Stimulated activated CD4-positive, alpha-beta T cell treated with anti-CD3 and anti-CD28 coated beads, Interleukin-15, amount 100 ng/mL, for 24 hours (primary cell): ENCODE data around the gene FOXN3.
"Not testable (repeated sequence)": the region's sequence is repeated elsewhere in the genome, so short reads cannot be mapped to it uniquely, and the experiment has no call there.

Experiments used
- DNase-seq: peaks from one replicate; pipeline ENCODE4 v3.0.0-alpha.2; 2020

Gene FOXN3

GRCh38 chr14:89114109-89114508, 302.9 kb downstream of the FOXN3 start:
- DNase-seq, result no peak

GRCh38 chr14:89112720-89113119, 304.3 kb downstream of the FOXN3 start:
- DNase-seq, result no peak

DNA sequence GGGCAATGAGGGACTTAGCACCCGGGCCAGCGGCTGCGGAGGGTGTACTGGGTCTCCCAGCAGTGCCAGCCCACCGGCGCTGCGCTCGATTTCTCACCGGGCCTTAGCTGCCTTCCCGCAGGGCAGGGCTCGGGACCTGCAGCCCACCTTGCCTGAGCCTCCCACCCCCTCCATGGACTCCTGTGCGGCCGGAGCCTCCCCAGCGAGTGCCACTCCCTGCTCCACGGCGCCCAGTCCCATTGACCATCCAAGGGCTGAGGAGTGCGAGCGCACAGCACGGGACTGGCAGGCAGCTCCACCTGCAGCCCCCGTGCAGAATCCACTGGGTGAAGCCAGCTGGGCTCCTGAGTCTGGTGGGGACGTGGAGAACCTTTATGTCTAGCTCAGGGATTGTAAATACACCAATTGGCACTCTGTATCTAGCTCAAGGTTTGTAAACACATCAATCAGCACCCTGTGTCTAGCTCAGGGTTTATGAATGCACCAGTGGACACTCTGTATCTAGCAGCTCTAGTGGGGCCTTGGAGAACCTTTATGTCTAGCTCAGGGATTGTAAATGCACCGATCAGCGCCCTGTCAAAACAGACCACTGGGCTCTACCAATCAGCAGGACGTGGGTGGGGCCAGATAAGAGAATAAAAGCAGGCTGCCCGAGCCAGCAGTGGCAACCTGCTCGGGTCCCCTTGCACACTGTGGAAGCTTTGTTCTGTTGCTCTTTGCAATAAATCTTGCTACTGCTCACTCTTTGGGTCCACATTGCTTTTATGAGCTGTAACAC, 305.1 kb downstream of the FOXN3 start:
- not testable (repeated sequence) for DNase-seq

DNA sequence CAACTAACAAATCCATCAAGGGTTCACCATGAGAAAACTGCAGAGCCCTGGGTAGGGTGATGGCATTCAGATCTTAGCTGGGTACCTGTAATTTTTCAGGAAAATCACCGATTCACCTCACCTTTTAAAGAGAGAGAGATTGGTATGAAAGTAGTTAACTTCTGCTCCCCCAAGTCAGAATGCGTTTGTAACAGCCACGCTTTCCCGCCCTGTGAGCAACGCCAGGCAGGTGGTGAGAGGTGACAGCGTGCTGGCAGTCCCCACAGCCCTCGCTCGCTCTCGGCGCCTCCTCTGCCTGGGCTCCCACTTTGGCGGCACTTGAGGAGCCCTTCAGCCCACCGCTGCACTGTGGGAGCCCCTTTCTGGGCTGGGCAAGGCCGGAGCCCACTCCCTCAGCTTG, 305.8 kb downstream of the FOXN3 start:
- not testable (repeated sequence) for DNase-seq

- DNase-seq, result no peak
Measured at GRCh38 chr14:89110110-89110509, 306.9 kb downstream of the FOXN3 start.

DNA sequence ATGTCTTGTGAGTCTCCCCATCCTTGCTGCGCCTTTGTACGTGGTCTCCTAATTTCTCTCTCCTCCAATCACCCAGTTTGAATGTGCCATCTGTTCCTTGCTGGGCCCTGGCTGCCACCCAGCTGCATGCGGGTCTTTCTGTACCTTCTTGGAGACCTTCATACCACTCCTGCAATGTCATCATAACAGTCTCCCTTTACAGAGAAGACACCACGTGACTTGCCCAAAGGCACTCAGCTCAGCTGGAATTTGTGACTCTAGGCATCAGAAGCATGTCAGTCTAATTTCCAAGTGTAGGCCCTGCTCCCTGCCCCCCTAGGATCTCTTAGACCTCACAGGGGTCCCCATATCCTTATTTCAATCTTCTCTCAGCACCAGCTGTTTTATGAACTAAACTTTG, 308.4 kb downstream of the FOXN3 start:
- DNase-seq, result no peak

DNA sequence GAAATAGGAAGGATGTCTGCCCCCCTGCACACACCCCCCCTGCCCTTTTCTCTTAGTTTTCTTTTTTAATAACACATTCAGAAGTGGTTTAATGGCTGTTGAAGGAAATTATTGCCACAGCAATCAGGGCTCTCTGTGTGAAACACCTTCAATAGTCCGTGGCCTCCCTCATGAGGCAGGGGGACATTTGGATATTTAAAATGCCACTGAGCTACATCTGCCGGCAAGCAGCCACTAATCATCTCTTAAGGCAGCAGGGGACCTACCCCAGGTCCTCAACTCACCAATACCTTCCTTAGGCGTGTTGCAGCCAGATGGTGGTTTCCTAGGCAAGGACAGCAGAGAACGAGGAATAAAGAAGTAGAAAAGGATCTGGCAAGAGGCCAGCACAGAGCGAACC, 309.4 kb downstream of the FOXN3 start:
- DNase-seq, result no peak
